ENCODE measurements around the gene CIAO3. TPM values are rescaled to one million over a fixed set of nuclear protein-coding genes. Genes with fewer than 3 reads are reported as not detected.
A peak's percentile ranks its signal among the peaks of the same experiment; 100 is the strongest.

Gene CIAO3
- total RNA-seq, 1 experiment from 2014 or later: 32.1 TPM

DNA sequence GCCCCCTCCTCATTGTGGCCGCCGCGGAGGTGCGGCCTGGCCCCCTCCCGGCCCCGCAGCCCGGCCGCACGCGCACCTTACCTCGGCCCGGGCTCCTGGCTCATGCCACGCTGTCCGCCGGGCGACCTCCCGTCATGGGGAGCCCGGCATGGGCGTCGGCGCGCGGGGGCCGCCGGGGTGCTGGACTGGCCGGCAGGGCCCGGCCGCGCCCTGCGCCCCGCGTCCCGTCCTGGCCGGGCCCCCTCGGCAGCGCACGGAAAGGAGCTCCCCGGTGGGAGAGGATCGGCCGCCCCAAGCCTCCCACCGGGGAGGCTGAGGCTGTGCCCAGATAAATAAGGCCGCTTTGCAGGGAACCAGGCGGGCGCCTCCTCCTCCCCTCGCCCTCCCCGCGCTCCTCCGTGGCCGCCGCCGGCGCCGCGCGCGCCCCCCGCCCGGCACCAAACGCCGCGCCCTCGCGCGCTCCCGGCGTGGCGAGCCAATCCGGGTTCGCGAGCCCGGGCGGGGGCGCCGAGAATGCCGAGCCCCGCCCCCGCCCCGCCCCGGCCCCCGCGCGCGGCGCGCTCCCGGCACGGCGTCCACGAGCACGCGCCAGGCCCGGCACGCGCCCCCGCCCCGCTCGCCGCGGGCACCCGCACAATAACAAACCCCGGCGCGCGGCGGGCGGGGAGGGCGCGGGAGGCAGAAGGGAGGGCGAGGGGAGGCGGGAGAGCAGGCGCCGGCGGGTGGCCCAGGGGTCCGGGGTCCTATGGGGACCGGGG, 35.2 kb downstream of the CIAO3 start, which contains the start of gene FBXL16:
Gene FBXL16, minus strand, starts transcription at position 371 of the 758 bp plus-strand sequence. CDS start 8,396 bp downstream, outside the sequence.
- peak; percentile 68 for DNase-seq
- H3K27me3 ChIP-seq (ENCODE audit: low read length): no peaks in the 10 kb centered on the region
- no peak within 1 kb of the TSS for H3K4me2 ChIP-seq (ENCODE audit: low read depth, low read length, poor library complexity, severe bottlenecking)
- H3K9ac ChIP-seq (ENCODE audit: low read length): no peak within 1 kb of the TSS
- H3K79me2 ChIP-seq (ENCODE audit: low read length): no peaks in the 10 kb centered on the region
- H2AFZ ChIP-seq (ENCODE audit: low read length): no peak within 1 kb of the TSS
- H3K27ac ChIP-seq (ENCODE audit: low read length): no peak within 1 kb of the TSS
- H3K9me2 ChIP-seq (replicated peaks; ENCODE audit: insufficient read depth, low read length): no peaks in the 10 kb centered on the region
- H3K9me3 ChIP-seq (ENCODE audit: low read length): no peaks in the 10 kb centered on the region
- peaks cover 11% of the 10 kb centered on the region; the same call in 1 of the 2 replicates for H4K20me1 ChIP-seq (ENCODE audit: insufficient read depth, low read depth, low read length)
- H3K4me3 ChIP-seq (ENCODE audit: low read length): no peak within 1 kb of the TSS
- H3K36me3 ChIP-seq (ENCODE audit: insufficient read depth, low read length): no peaks in the 10 kb centered on the region
- H3K4me1 ChIP-seq (ENCODE audit: low read length): peaks cover 9% of the 10 kb centered on the region

DNA sequence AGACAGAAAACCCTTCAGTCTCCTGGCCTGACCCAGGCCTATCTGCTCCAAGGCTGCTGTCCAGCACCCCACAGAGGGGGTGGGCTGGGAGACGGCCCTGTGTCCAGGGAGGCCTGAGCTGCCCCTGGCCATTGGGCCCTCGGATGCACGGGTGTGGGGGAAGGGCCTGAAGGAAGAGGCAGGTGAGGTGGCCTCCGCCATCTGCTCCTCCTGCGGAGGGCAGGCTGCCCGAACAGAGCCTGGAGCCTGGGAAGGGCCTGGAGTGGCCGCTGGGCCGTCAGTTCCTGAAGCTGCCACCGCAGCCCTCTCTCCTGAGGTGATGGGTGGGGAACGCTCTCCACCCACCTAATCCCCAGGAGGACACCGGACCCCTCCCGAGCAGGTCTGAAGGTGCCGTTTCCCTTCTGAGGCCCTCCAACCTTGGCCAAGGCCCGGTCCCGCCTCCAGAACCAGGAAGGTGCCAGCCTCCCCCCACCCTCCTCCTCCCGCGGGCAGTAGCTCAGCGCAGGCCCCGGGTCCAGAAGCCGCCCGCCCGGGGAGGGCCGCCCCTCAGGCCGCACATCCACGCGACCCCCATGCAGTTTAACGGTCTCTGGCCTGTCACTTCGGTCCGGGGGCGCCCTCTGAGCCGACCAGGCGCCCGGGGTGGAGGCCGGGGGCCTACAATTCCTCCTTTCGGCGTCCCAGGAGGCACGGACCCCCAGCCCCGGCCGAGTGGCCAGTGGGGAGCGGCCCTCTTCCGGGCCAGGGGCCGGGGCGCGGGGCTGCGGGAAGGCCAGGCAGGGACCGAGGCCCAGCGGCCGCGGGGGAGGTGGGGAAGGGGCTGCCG, 36.0 kb downstream of the CIAO3 start:
- Histone ChIP-seq H3K9ac (ENCODE audit: low read length) (no peak overlapping the region), H3K4me2 (ENCODE audit: low read depth, low read length, poor library complexity, severe bottlenecking) (no peak overlapping the region)

DNA sequence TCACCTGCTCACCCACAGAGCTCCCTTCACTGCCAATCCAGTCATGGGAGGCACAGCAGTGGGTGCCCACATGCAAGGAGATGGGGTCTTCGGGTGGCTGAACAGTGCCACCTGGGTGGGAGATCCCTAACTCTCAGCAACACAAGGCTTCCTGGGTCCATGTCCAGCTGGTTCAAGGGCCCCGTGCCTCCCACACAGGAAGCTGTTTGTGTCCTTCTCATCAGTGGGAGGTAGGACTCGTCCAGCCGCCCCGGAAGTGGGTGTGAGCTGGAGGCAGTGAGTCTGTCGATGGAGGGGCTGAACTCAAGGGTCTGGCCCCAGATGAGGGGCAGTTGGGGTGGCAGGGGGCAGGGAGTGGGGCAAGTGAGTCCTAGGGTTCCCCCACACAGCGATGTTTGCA, 36.8 kb downstream of the CIAO3 start:
- H3K36me3 ChIP-seq (ENCODE audit: insufficient read depth, low read length): no peaks in the 10 kb centered on the region
- H3K27ac ChIP-seq (ENCODE audit: low read length): no peak overlapping the region
- H3K9ac ChIP-seq (ENCODE audit: low read length): no peak overlapping the region
- H4K20me1 ChIP-seq (ENCODE audit: insufficient read depth, low read depth, low read length): 0 out of 2 replicates have a peak, but pooled peaks cover 3% of the 10 kb centered on the region
- DNase-seq: no peak
- H3K4me3 ChIP-seq (ENCODE audit: low read length): no peak overlapping the region
- H3K4me2 ChIP-seq (ENCODE audit: low read depth, low read length, poor library complexity, severe bottlenecking): no peak overlapping the region
- no peaks in the 10 kb centered on the region for H3K79me2 ChIP-seq (ENCODE audit: low read length)
- H3K27me3 ChIP-seq (ENCODE audit: low read length): no peaks in the 10 kb centered on the region
- no peaks in the 10 kb centered on the region for H3K4me1 ChIP-seq (ENCODE audit: low read length)
- H3K9me3 ChIP-seq (ENCODE audit: low read length): no peaks in the 10 kb centered on the region
- no peak overlapping the region for H2AFZ ChIP-seq (ENCODE audit: low read length)
- no peaks in the 10 kb centered on the region for H3K9me2 ChIP-seq (replicated peaks; ENCODE audit: insufficient read depth, low read length)

More for the DNA sequence above, 36.0 kb downstream of the CIAO3 start:
- Histone ChIP-seq H3K4me1 (ENCODE audit: low read length) (peaks cover 3% of the 10 kb centered on the region), H3K9me3 (ENCODE audit: low read length) (no peaks in the 10 kb centered on the region), H3K36me3 (ENCODE audit: insufficient read depth, low read length) (no peaks in the 10 kb centered on the region), H2AFZ (ENCODE audit: low read length) (no peak overlapping the region), H3K27me3 (ENCODE audit: low read length) (no peaks in the 10 kb centered on the region), H3K4me3 (ENCODE audit: low read length) (no peak overlapping the region), H3K9me2 (replicated peaks; ENCODE audit: insufficient read depth, low read length) (no peaks in the 10 kb centered on the region), H3K79me2 (ENCODE audit: low read length) (no peaks in the 10 kb centered on the region), H4K20me1 (ENCODE audit: insufficient read depth, low read depth, low read length) (peaks cover 4% of the 10 kb centered on the region; the same call in 1 of the 2 replicates), H3K27ac (ENCODE audit: low read length) (no peak overlapping the region)
- no peak for DNase-seq

DNA sequence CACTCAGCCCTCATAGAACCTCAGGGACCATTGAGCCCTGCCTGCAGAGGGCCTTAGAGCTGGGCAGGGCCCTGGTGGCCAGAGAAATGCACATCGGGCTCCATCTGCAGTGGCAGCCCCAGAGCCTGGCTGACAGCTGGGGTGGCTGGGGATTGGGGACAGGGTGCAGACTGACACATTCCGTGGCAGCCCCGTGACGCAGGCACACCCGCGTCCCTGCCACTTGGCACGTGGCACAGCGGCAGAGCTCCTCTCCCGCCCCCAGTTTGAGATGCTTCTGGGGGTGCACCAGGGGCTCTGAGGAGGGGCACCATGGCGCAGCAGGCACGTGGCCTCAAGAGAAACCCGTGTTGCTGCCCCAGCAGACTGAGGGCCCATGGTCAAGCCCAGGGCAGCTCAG, 37.4 kb downstream of the CIAO3 start:
- Histone ChIP-seq H3K27me3 (ENCODE audit: low read length) (no peaks in the 10 kb centered on the region), H3K36me3 (ENCODE audit: insufficient read depth, low read length) (no peaks in the 10 kb centered on the region), H3K4me3 (ENCODE audit: low read length) (no peak overlapping the region), H2AFZ (ENCODE audit: low read length) (no peak overlapping the region), H3K9me2 (replicated peaks; ENCODE audit: insufficient read depth, low read length) (no peaks in the 10 kb centered on the region), H3K79me2 (ENCODE audit: low read length) (no peaks in the 10 kb centered on the region), H3K9ac (ENCODE audit: low read length) (no peak overlapping the region), H3K27ac (ENCODE audit: low read length) (no peak overlapping the region), H3K9me3 (ENCODE audit: low read length) (no peaks in the 10 kb centered on the region), H3K4me1 (ENCODE audit: low read length) (no peaks in the 10 kb centered on the region), H4K20me1 (ENCODE audit: insufficient read depth, low read depth, low read length) (0 out of 2 replicates have a peak, but pooled peaks cover 3% of the 10 kb centered on the region), H3K4me2 (ENCODE audit: low read depth, low read length, poor library complexity, severe bottlenecking) (no peak overlapping the region)
- no peak for DNase-seq

- Histone ChIP-seq H3K4me2 (ENCODE audit: low read depth, low read length, poor library complexity, severe bottlenecking) (no peak overlapping the region), H3K9me2 (replicated peaks; ENCODE audit: insufficient read depth, low read length) (no peaks in the 10 kb centered on the region), H3K79me2 (ENCODE audit: low read length) (no peaks in the 10 kb centered on the region), H4K20me1 (ENCODE audit: insufficient read depth, low read depth, low read length) (0 out of 2 replicates have a peak, but pooled peaks cover 3% of the 10 kb centered on the region), H3K4me3 (ENCODE audit: low read length) (no peak overlapping the region), H3K9ac (ENCODE audit: low read length) (no peak overlapping the region), H3K36me3 (ENCODE audit: insufficient read depth, low read length) (no peaks in the 10 kb centered on the region), H3K27me3 (ENCODE audit: low read length) (no peaks in the 10 kb centered on the region), H3K9me3 (ENCODE audit: low read length) (no peaks in the 10 kb centered on the region), H3K4me1 (ENCODE audit: low read length) (no peaks in the 10 kb centered on the region), H3K27ac (ENCODE audit: low read length) (no peak overlapping the region), H2AFZ (ENCODE audit: low read length) (no peak overlapping the region)
- DNase-seq: no peak
These were observed 38.5 kb downstream of the CIAO3 start for GRCh38 chr16:702341-702740.

DNA sequence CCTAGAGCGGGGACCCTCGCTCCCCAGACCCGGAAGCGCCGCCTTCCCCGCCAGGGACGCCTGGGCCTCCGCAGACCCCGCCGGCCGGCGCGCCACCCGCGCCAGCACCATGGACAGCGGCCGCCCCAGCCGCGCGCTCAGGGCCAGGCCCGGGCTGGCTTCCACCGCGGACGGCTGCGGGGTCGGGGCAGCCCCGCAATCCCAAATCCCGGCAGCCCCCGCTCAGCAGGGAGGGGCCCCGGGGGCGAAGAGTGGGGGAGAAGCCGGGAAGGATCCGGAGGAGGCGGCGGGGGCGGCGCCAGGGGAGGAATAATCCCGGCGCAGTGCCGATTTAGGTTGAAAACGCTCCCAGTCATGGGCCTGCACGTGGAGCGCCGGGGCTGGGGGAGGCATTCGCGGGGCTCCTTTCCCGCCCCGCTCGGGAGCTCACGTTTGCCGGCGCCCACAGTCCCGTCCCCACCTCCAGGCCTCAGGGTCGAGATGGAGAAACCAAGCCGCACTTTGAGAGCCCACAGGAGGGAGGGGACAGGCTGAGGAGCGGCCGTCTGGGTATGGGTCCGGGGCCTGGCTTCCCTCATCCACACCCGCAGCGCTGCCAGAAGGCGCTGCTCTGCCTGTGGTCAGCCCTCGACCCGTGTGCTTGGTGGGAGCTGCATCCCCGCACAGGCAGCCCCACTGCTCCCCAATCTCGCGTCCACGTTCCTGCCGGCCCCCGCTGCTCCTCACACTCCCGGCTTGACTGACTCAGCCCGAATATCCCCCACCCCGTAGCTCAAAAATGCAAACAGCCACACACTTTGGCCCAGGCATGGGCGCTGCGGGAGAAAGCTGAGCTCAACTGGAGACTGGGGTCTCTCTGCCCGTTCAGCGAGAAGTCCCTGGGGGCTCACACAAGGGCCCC, 39.9 kb downstream of the CIAO3 start:
- H2AFZ ChIP-seq (ENCODE audit: low read length): no peak overlapping the region
- no peak overlapping the region for H3K27ac ChIP-seq (ENCODE audit: low read length)
- H3K9ac ChIP-seq (ENCODE audit: low read length): no peak overlapping the region
- no peaks in the 10 kb centered on the region for H3K27me3 ChIP-seq (ENCODE audit: low read length)
- peaks cover under 1% of the 10 kb centered on the region for H3K4me1 ChIP-seq (ENCODE audit: low read length)
- no peaks in the 10 kb centered on the region for H3K9me3 ChIP-seq (ENCODE audit: low read length)
- H3K4me2 ChIP-seq (ENCODE audit: low read depth, low read length, poor library complexity, severe bottlenecking): no peak overlapping the region
- no peaks in the 10 kb centered on the region for H3K9me2 ChIP-seq (replicated peaks; ENCODE audit: insufficient read depth, low read length)
- no peaks in the 10 kb centered on the region for H3K36me3 ChIP-seq (ENCODE audit: insufficient read depth, low read length)
- H3K79me2 ChIP-seq (ENCODE audit: low read length): no peaks in the 10 kb centered on the region
- DNase-seq: peak; percentile 60
- no peak overlapping the region for H3K4me3 ChIP-seq (ENCODE audit: low read length)
- H4K20me1 ChIP-seq (ENCODE audit: insufficient read depth, low read depth, low read length): 0 out of 2 replicates have a peak, but pooled peaks cover 3% of the 10 kb centered on the region

GRCh38 chr16:698911-699671, 41.7 kb downstream of the CIAO3 start:
- DNase-seq: no peak
- H3K4me1 ChIP-seq (ENCODE audit: low read length): peaks cover 18% of the 10 kb centered on the region
- no peaks in the 10 kb centered on the region for H3K36me3 ChIP-seq (ENCODE audit: insufficient read depth, low read length)
- H4K20me1 ChIP-seq (ENCODE audit: insufficient read depth, low read depth, low read length): 0 out of 2 replicates have a peak, but pooled peaks cover under 1% of the 10 kb centered on the region
- H3K9ac ChIP-seq (ENCODE audit: low read length): no peak overlapping the region
- no peaks in the 10 kb centered on the region for H3K27me3 ChIP-seq (ENCODE audit: low read length)
- H3K27ac ChIP-seq (ENCODE audit: low read length): no peak overlapping the region
- H2AFZ ChIP-seq (ENCODE audit: low read length): no peak overlapping the region
- no peak overlapping the region for H3K4me2 ChIP-seq (ENCODE audit: low read depth, low read length, poor library complexity, severe bottlenecking)
- no peaks in the 10 kb centered on the region for H3K79me2 ChIP-seq (ENCODE audit: low read length)
- no peaks in the 10 kb centered on the region for H3K9me3 ChIP-seq (ENCODE audit: low read length)
- no peak overlapping the region for H3K4me3 ChIP-seq (ENCODE audit: low read length)
- no peaks in the 10 kb centered on the region for H3K9me2 ChIP-seq (replicated peaks; ENCODE audit: insufficient read depth, low read length)
